ENCODE data around the gene KDM4C.

KDM4C gene

DNA sequence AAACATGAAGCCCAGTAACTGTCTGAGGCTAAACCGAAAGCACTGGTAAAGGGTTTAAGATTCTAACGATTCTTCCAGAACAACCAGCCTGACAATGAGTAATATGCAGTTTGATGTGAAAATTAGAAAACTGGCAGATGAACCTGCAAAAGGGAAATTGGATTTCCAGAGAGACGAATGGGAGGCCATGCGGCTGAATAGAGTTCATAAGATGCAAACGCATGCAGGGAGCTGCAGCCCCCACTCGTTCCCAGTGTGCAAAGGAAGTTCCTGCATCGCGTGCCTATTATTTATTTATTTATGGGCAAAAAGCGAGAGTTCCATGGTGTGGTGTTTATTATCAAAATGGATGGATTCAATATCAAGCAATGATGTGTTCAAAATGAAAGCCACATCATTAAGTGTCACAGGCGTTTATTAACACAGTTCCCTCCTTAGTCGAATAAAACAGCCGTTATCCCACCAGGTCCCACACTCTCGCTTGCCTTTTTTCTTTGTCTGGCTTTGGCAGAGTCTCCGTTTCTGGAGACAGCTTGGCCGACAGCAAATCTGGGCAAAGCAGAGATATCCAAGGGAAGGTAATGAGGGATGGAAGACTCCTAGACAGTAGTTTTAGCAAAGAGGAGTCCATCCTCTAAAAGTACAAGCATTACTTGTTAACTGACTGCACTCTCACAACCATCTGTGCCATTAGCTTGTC is 451.4 kb downstream of the KDM4C start:
- no peak for DNase-seq (ENCODE audit: low spot score)
- TF ChIP-seq, protein P1, sequence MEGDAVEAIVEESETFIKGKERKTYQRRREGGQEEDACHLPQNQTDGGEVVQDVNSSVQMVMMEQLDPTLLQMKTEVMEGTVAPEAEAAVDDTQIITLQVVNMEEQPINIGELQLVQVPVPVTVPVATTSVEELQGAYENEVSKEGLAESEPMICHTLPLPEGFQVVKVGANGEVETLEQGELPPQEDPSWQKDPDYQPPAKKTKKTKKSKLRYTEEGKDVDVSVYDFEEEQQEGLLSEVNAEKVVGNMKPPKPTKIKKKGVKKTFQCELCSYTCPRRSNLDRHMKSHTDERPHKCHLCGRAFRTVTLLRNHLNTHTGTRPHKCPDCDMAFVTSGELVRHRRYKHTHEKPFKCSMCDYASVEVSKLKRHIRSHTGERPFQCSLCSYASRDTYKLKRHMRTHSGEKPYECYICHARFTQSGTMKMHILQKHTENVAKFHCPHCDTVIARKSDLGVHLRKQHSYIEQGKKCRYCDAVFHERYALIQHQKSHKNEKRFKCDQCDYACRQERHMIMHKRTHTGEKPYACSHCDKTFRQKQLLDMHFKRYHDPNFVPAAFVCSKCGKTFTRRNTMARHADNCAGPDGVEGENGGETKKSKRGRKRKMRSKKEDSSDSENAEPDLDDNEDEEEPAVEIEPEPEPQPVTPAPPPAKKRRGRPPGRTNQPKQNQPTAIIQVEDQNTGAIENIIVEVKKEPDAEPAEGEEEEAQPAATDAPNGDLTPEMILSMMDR (IDR thresholded peaks at IDR 0.05; ENCODE audit: extremely low read depth, missing control alignments) = no peak

DNA sequence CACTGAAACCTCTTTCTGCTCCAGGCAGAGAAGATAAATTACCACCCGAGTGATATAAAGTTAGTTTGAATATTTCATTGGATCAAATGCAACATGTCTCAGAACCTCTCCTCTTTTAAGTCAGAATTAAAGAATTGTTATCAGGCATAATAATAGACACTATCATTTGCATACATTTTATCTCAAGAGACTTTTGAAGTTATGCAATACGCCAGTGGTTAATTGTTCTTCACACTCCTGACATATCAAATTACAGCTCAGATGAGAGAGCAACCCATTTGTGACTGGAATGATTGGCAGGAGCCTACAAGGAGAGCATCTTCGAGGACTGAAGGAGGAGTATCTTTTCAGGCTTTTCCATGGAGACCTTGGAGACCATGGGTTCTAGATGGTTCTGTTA is 452.2 kb downstream of the KDM4C start:
- no peak for DNase-seq (ENCODE audit: low spot score)
- TF ChIP-seq, protein P1 (IDR thresholded peaks at IDR 0.05; ENCODE audit: extremely low read depth, missing control alignments) = no peak

DNA sequence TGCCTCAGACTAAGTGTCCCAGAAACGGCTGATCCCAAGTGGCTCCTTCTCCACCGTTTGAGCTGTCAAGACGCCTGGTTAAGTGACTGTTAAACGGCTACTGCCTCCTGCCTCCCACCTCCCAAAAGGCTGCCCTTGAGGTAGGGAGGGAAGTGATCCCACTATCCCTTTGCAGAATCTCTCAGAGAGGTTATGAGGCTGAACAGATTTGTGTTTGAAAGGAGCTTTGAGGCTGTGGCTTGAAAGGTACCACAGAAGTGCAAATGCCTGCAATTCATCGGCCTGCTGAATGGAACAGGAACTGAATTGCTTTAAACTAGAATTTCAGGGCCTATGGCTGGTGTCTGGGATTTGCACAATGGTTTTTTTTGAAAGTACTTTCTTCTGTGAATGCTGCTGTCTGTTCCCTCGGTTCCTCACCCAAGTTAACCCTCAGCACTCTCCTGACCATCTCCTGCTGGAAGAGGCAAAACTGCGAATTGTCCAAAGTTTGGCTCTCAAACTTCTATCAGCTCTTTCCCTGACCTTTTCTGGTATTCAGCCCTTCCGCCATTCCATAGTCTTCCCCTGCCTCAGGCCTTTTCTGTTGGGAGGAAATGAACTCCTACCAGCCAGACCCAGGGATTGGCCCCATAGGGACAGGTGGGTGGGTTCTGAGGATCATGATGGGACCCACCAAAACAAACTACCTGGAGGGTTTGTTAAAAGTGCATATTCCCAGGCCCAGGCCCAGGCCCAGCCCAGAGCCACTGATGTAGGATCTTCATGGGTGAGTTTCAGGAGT is 453.3 kb downstream of the KDM4C start:
- TF ChIP-seq, protein P1 (IDR thresholded peaks at IDR 0.05; ENCODE audit: extremely low read depth, missing control alignments) = no peak
- no peak for DNase-seq (ENCODE audit: low spot score)

DNA sequence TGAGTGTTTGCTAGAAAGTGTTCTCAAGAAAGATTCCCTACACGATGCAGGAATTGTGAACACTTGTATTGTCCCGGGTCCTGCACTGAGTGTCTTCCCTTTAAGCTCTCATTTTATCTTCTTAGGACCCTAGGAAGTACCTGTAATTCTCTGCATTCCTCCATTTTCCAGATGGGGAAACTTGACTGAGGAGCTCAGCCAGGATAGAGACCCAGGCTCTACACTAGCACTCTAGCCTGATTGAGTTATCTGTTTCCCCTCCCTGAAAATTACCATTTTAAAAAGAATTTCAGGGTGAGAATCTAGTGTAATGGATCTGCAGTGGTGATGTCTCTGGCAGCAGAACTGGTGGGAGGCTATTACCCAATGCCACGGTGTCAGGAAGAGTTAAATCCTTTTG is 453.9 kb downstream of the KDM4C start:
- TF ChIP-seq, protein P1 (IDR thresholded peaks at IDR 0.05; ENCODE audit: extremely low read depth, missing control alignments) = no peak
- DNase-seq (ENCODE audit: low spot score) = no peak

GRCh38 chr9:7212101-7212500 is 454.3 kb downstream of the KDM4C start:
- TF ChIP-seq, protein P1 (IDR thresholded peaks at IDR 0.05; ENCODE audit: extremely low read depth, missing control alignments) = no peak
- DNase-seq (ENCODE audit: low spot score) = no peak

GRCh38 chr9:7216004-7216841 is 458.4 kb downstream of the KDM4C start:
- TF ChIP-seq, protein P1 (IDR thresholded peaks at IDR 0.05; ENCODE audit: extremely low read depth, missing control alignments) = no peak

More at GRCh38 chr9:7216004-7216841, 458.4 kb downstream of the KDM4C start:
- no peak for DNase-seq (ENCODE audit: low spot score)

Data from GM20000 (cell line).